Vagina (tissue), 2 donors: ENCODE measurements around the gene PAPPA2.

ENCODE experiments used
- CTCF ChIP-seq, 3 experiments: fragments of 450-650 bp in 2 of 3; fragments of 200-600 bp in 1 of 3; sonication (generic) in 1 of 3; IDR thresholded peaks; one replicate each; pipeline ENCODE4 v1.5.1; 2017 to 2019; ENCODE audit warnings: antibody characterized with exemption in 3 of 3, mild to moderate bottlenecking in 2 of 3, moderate library complexity in 2 of 3
- POLR2AphosphoS5 ChIP-seq, 2 donors: sonication (generic); formaldehyde crosslinking; IDR thresholded peaks; one replicate each; pipeline ENCODE4 v1.9.0; 2017; ENCODE audit warnings: antibody characterized with exemption in 2 of 2, mild to moderate bottlenecking in 2 of 2, low read depth in 1 of 2; ENCODE audit not compliant: insufficient read depth in 1 of 2

GRCh38 chr1:176799327-176799726 lies 336.4 kb downstream of the PAPPA2 start:
- TF ChIP-seq CTCF (IDR thresholded peaks at IDR 0.05): no peak
- no peak for TF ChIP-seq POLR2AphosphoS5 (IDR thresholded peaks at IDR 0.05; ENCODE audit: insufficient read depth in 1 of 2, low read depth in 1 of 2)
